SK-N-SH treated with all-trans-retinoic acid at 6 μM for 48 hours (cell line): ENCODE measurements around the gene ADGRV1.
"Not testable (repeated sequence)": the region's sequence is repeated elsewhere in the genome, so short reads cannot be mapped to it uniquely, and the experiment has no call there.

Source experiments
- ATAC-seq: fragments of 200-7000 bp; cut with Tn5 transposase; 3 replicates; pipeline ENCODE4 v1.9.1; 2020; ENCODE audit warnings: mild to moderate bottlenecking, moderate library complexity
- CREB5 ChIP-seq: fragments of 250-450 bp; sonication (Bioruptor Pico); IDR thresholded peaks from 2 replicates; pipeline ENCODE4 v1.5.1; 2020; ENCODE audit warnings: low read depth, mild to moderate bottlenecking, moderate library complexity
- CSDC2 ChIP-seq: fragments of 250-450 bp; sonication (Bioruptor Pico); IDR thresholded peaks from 2 replicates; pipeline ENCODE4 v1.5.0; 2020; ENCODE audit warnings: mild to moderate bottlenecking, moderate library complexity
- CSRNP3 ChIP-seq: fragments of 250-450 bp; sonication (Bioruptor Pico); IDR thresholded peaks from 2 replicates; pipeline ENCODE4 v1.5.1; 2021; ENCODE audit warnings: mild to moderate bottlenecking, moderate library complexity
- OSR1 ChIP-seq: fragments of 250-450 bp; sonication (Bioruptor Pico); IDR thresholded peaks from 2 replicates; pipeline ENCODE4 v1.8.0; 2022; ENCODE audit warnings: moderate library complexity, mild to moderate bottlenecking, inconsistent platforms
- PATZ1 ChIP-seq: fragments of 250-450 bp; sonication (Bioruptor Pico); IDR thresholded peaks from 2 replicates; pipeline ENCODE4 v1.8.0; 2020; ENCODE audit warnings: mild to moderate bottlenecking, moderate library complexity, borderline replicate concordance
- POU6F1 ChIP-seq: fragments of 250-450 bp; sonication (Bioruptor Pico); IDR thresholded peaks from 2 replicates; pipeline ENCODE4 v1.8.0; 2021; ENCODE audit warnings: low read depth, mild to moderate bottlenecking, moderate library complexity, borderline replicate concordance
- PPARA ChIP-seq: fragments of 250-450 bp; sonication (Bioruptor Pico); IDR thresholded peaks from 2 replicates; pipeline ENCODE4 v1.5.0; 2020; ENCODE audit warnings: mild to moderate bottlenecking, borderline replicate concordance
- RARB ChIP-seq: fragments of 250-450 bp; sonication (Bioruptor Pico); IDR thresholded peaks from 2 replicates; pipeline ENCODE4 v1.8.0; 2021; ENCODE audit warnings: mild to moderate bottlenecking, moderate library complexity
- SNAI2 ChIP-seq: fragments of 250-450 bp; sonication (Bioruptor Pico); IDR thresholded peaks from 2 replicates; pipeline ENCODE4 v1.5.0; 2020; ENCODE audit warnings: mild to moderate bottlenecking, moderate library complexity
- TOX ChIP-seq: fragments of 250-450 bp; sonication (Bioruptor Pico); IDR thresholded peaks from 2 replicates; pipeline ENCODE4 v1.8.0; 2021; ENCODE audit warnings: mild to moderate bottlenecking, moderate library complexity, borderline replicate concordance
- TSHZ2 ChIP-seq: fragments of 250-450 bp; sonication (Bioruptor Pico); IDR thresholded peaks from 2 replicates; pipeline ENCODE4 v1.5.0; 2020; ENCODE audit warnings: mild to moderate bottlenecking, moderate library complexity
- ZFP3 ChIP-seq: fragments of 250-450 bp; sonication (Bioruptor Pico); IDR thresholded peaks from 2 replicates; pipeline ENCODE4 v1.5.0; 2020; ENCODE audit warnings: mild to moderate bottlenecking, moderate library complexity
- ZNF565 ChIP-seq: fragments of 450-650 bp; formaldehyde crosslinking; conservative IDR thresholded peaks from 2 replicates; pipeline ENCODE4 v1.5.0; 2020; ENCODE audit warnings: low read depth, mild to moderate bottlenecking, moderate library complexity
- ZNF70 ChIP-seq: fragments of 450-650 bp; formaldehyde crosslinking; IDR thresholded peaks from 2 replicates; pipeline ENCODE4 v1.5.0; 2020; ENCODE audit warnings: mild to moderate bottlenecking, moderate library complexity
- ZNF8 ChIP-seq: fragments of 450-650 bp; formaldehyde crosslinking; IDR thresholded peaks from 2 replicates; pipeline ENCODE4 v1.5.0; 2020; ENCODE audit warnings: mild to moderate bottlenecking, moderate library complexity

ADGRV1 gene

GRCh38 chr5:90615355-90615754, 56.8 kb downstream of the ADGRV1 start:
- no peak for ATAC-seq
- TF ChIP-seq ZFP3 (CRISPR knock-in tag) (no peak), ZNF70 (CRISPR knock-in tag) (no peak), SNAI2 (CRISPR knock-in tag) (no peak), TSHZ2 (CRISPR knock-in tag) (no peak), POU6F1 (CRISPR knock-in tag) (no peak), RARB (no peak), ZNF8 (CRISPR knock-in tag) (no peak), ZNF565 (CRISPR knock-in tag) (no peak), OSR1 (CRISPR knock-in tag) (no peak), CREB5 (CRISPR knock-in tag) (no peak)

GRCh38 chr5:90618071-90618470, 59.5 kb downstream of the ADGRV1 start:
- ATAC-seq: no peak

GRCh38 chr5:90619762-90620161, 61.2 kb downstream of the ADGRV1 start:
- not testable (repeated sequence) for ATAC-seq

More at GRCh38 chr5:90618071-90618470, 59.5 kb downstream of the ADGRV1 start:
- no peak for TF ChIP-seq OSR1 (CRISPR knock-in tag)

- ATAC-seq: no peak
These were observed 63.3 kb downstream of the ADGRV1 start for GRCh38 chr5:90621848-90622247.

More at GRCh38 chr5:90621848-90622247, 63.3 kb downstream of the ADGRV1 start:
- TF ChIP-seq PPARA (CRISPR knock-in tag) (no peak), CSDC2 (CRISPR knock-in tag) (no peak), CSRNP3 (CRISPR knock-in tag) (no peak), TOX (CRISPR knock-in tag) (no peak), SNAI2 (CRISPR knock-in tag) (no peak), OSR1 (CRISPR knock-in tag) (no peak), RARB (no peak), PATZ1 (CRISPR knock-in tag) (no peak)
